ENCODE results near the gene EPS8L2. TPM values are rescaled to one million over a fixed set of nuclear protein-coding genes. Genes with fewer than 3 reads are reported as not detected.

EPS8L2 gene
- total and polyA plus RNA-seq, 2 donors (not counting 1 experiment from before 2014, with no cell fraction given), result 13.9 to 22.7 TPM

GRCh38 chr11:709109-709997 lies 3.3 kb downstream of the EPS8L2 start:
- H3K36me3 ChIP-seq (replicated peaks in 1 of 2; ENCODE audit: control extremely low read depth in 1 of 2, control insufficient read depth in 1 of 2, extremely low read depth in 1 of 2, insufficient read depth in 2 of 2, low read length in 1 of 2), result no peaks in the 10 kb centered on the region
- Mint-ChIP-seq H3K9me3 (ENCODE audit: insufficient read depth) (no peaks in the 10 kb centered on the region), H3K4me1 (peaks cover 10% of the 10 kb centered on the region), H3K27ac (no peak overlapping the region), H3K27me3 (peaks cover 13% of the 10 kb centered on the region), H3K4me3 (no peak overlapping the region)
- no peak overlapping the region for H3K9ac ChIP-seq (ENCODE audit: low read length)
- WGBS (ENCODE audit: insufficient coverage), result 87% methylated on average over 19 of the region's 27 CpGs
- no peak for ATAC-seq (ENCODE audit: low read depth)
- peaks cover 0 to 44% (median 12%) of the 10 kb centered on the region in 4 experiments for H3K27me3 ChIP-seq (replicated peaks in 1 of 4; ENCODE audit: control extremely low read depth in 1 of 4, control insufficient read depth in 3 of 4, insufficient read depth in 4 of 4, low read length in 3 of 4)
- H3K4me2 ChIP-seq (replicated peaks; ENCODE audit: low read depth, low read length, poor library complexity, severe bottlenecking), result no peak overlapping the region
- POLR2A ChIA-PET, result interaction anchor here (0.6 to 0.8 kb wide), 2 partner anchors 14 to 66 kb away, joined by 3 to 7 read pairs; partner anchors contain the start of gene TMEM80
- peaks cover 0 to 4% (median 0%) of the 10 kb centered on the region in 3 donors for H3K9me3 ChIP-seq (ENCODE audit: control extremely low read depth in 1 of 3, control insufficient read depth in 2 of 3, insufficient read depth in 1 of 3, low read length in 2 of 3)
- peaks cover 13 to 21% of the 10 kb centered on the region in 2 donors for H3K4me1 ChIP-seq (ENCODE audit: control insufficient read depth in 2 of 2, insufficient read depth in 2 of 2, low read length in 2 of 2)
- H3K4me3 ChIP-seq (ENCODE audit: control extremely low read depth in 1 of 5, extremely low read depth in 1 of 5, insufficient read depth in 1 of 5, low read depth in 2 of 5, low read length in 4 of 5), result no peak overlapping the region
- H2AFZ ChIP-seq (ENCODE audit: insufficient read depth, low read depth, low read length, poor library complexity, severe bottlenecking), result no peak overlapping the region
- CTCF ChIA-PET, result no interaction called here
- TF ChIP-seq EZH2 (IDR thresholded peaks at IDR 0.05; ENCODE audit: borderline replicate concordance, insufficient read depth, low read depth, low read length, poor library complexity, severe bottlenecking) (no peak), CTCF (IDR thresholded peaks at IDR 0.05) (no peak)
- no peak for DNase-seq
- no peak overlapping the region for H3K27ac ChIP-seq (ENCODE audit: low read length in 2 of 2)
- intact Hi-C loops (cut with micrococcal nuclease), result no loop called here
- H4K20me1 ChIP-seq (ENCODE audit: control insufficient read depth, insufficient read depth, low read length, poor library complexity, severe bottlenecking), result peaks cover 12% of the 10 kb centered on the region
- peaks cover 4% of the 10 kb centered on the region for H3K79me2 ChIP-seq (ENCODE audit: control insufficient read depth, insufficient read depth, low read length)

- no peak overlapping the region for H3K27ac Mint-ChIP-seq
Observed at GRCh38 chr11:714436-714835, 8.4 kb downstream of the EPS8L2 start.

More at GRCh38 chr11:714436-714835, 8.4 kb downstream of the EPS8L2 start:
- no peak for DNase-seq
- H3K36me3 ChIP-seq (replicated peaks in 1 of 2; ENCODE audit: control extremely low read depth in 1 of 2, control insufficient read depth in 1 of 2, extremely low read depth in 1 of 2, insufficient read depth in 2 of 2, low read length in 1 of 2), result no peaks in the 10 kb centered on the region
- no peak overlapping the region for H2AFZ ChIP-seq (ENCODE audit: insufficient read depth, low read depth, low read length, poor library complexity, severe bottlenecking)
- Mint-ChIP-seq H3K4me3 (no peak overlapping the region), H3K9me3 (ENCODE audit: insufficient read depth) (no peaks in the 10 kb centered on the region), H3K27me3 (peaks cover 19% of the 10 kb centered on the region), H3K4me1 (peaks cover 10% of the 10 kb centered on the region)
- ChIA-PET CTCF (no interaction called here), POLR2A (no interaction called here)
- ATAC-seq (ENCODE audit: low read depth), result no peak
- no peak for TF ChIP-seq CTCF (IDR thresholded peaks at IDR 0.05)
- TF ChIP-seq EZH2 (IDR thresholded peaks at IDR 0.05; ENCODE audit: borderline replicate concordance, insufficient read depth, low read depth, low read length, poor library complexity, severe bottlenecking), result no peak
- H3K79me2 ChIP-seq (ENCODE audit: control insufficient read depth, insufficient read depth, low read length), result no peaks in the 10 kb centered on the region
- H4K20me1 ChIP-seq (ENCODE audit: control insufficient read depth, insufficient read depth, low read length, poor library complexity, severe bottlenecking), result no peaks in the 10 kb centered on the region
- H3K27ac ChIP-seq (ENCODE audit: low read length in 2 of 2), result no peak overlapping the region
- H3K9ac ChIP-seq (ENCODE audit: low read length), result no peak overlapping the region
- no peak overlapping the region for H3K4me2 ChIP-seq (replicated peaks; ENCODE audit: low read depth, low read length, poor library complexity, severe bottlenecking)
- H3K9me3 ChIP-seq (ENCODE audit: control extremely low read depth in 1 of 3, control insufficient read depth in 2 of 3, insufficient read depth in 1 of 3, low read length in 2 of 3), result peaks cover 0 to 9% (median 0%) of the 10 kb centered on the region in 3 donors
- no peak overlapping the region for H3K4me3 ChIP-seq (ENCODE audit: control extremely low read depth in 1 of 5, extremely low read depth in 1 of 5, insufficient read depth in 1 of 5, low read depth in 2 of 5, low read length in 4 of 5)
- intact Hi-C loops (cut with micrococcal nuclease), result no loop called here
- 88% methylated on average over 2 of the region's 6 CpGs for WGBS (ENCODE audit: insufficient coverage)
- peaks cover 0 to 13% of the 10 kb centered on the region in 2 donors for H3K4me1 ChIP-seq (ENCODE audit: control insufficient read depth in 2 of 2, insufficient read depth in 2 of 2, low read length in 2 of 2)
- peaks cover 0 to 19% (median 2%) of the 10 kb centered on the region in 4 experiments for H3K27me3 ChIP-seq (replicated peaks in 1 of 4; ENCODE audit: control extremely low read depth in 1 of 4, control insufficient read depth in 3 of 4, insufficient read depth in 4 of 4, low read length in 3 of 4)
